SK-MEL-5 (cell line): Measurements from ENCODE around the gene TFPI2. TPM values are rescaled to one million over a fixed set of nuclear protein-coding genes. Genes with fewer than 3 reads are reported as not detected.
A peak's percentile ranks its signal among the peaks of the same experiment; 100 is the strongest.
"Not testable (repeated sequence)": the region's sequence is repeated elsewhere in the genome, so short reads cannot be mapped to it uniquely, and the experiment has no call there.

Experiments used
- DNase-seq: peaks from one replicate; pipeline ENCODE4 v3.0.0-alpha.2; 2016; ENCODE audit warnings: low read depth, low spot score
- in situ Hi-C: cut with HindIII; loops from 2 replicates; pipeline ENCODE4 v1.10.0; 2016; ENCODE audit warnings: low sequenced_read_pairs, high pct_unique_total_duplicates, low pct_unique_long_range_greater_than_20kb
- polyA plus RNA-seq, 2 experiments: library from polyadenylated mRNA; depleted of rRNA; stranded (reverse); fragments of >200 nt; gene quantifications; 2 replicates each; pipeline ENCODE4 v1.2.3, GENCODE V29; 2015
- total RNA-seq: library from RNA; depleted of rRNA; stranded (reverse); fragments of >200 nt; shearing (Covaris generic); gene quantifications from 2 replicates; pipeline ENCODE4 v1.2.3, GENCODE V29; 2014; rRNA removed

Gene TFPI2
- 13.5 and 14.1 TPM in 2 replicates for total RNA-seq
- 8.1 and 13.6 TPM in 2 replicates for polyA plus RNA-seq (2015; cell fraction: cytosol; rRNA removed)
- 2.8 and 7.2 TPM in 2 replicates for polyA plus RNA-seq (2015; cell fraction: nucleus; rRNA removed)

DNA sequence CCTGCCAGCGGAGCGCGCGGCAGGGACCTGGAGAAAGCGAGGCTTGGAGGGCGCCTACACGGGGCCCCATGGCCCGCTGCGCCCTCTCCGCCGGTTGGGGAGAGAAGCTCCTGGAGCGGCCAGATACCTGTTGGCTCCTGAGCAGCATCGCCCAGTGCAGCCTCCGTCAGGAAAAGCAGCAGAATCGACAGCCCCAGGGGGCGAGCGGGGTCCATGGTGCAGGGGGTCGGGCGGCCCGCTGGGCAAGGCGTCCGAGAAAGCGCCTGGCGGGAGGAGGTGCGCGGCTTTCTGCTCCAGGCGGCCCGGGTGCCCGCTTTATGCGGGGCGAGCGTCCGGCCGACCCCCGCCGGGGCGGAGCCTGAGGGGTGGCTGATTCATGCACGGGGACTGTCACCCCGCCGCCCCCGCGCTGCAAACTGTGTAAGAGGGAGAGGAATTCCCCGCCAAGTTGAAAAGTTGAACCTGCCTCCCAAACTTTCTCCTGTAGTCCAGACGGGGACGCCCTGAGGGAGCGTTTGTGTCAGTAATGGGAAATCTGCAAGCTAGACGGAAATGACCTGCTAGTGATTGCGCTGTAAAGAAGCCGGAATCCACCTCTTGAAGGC lies at the start of gene TFPI2:
Gene TFPI2, minus strand, starts transcription at position 290 of the 605 bp plus-strand sequence. Its CDS starts 75 bp downstream, at position 215.
- DNase-seq, result no peak
- in situ Hi-C loops, result no loop called here

- DNase-seq, result no peak
- in situ Hi-C loops, result no loop called here
Measured at GRCh38 chr7:93938293-93938692, 47.7 kb upstream of the TFPI2 start.

GRCh38 chr7:93937818-93938217 lies 47.3 kb upstream of the TFPI2 start:
- in situ Hi-C loops, result no loop called here
- no peak for DNase-seq

DNA sequence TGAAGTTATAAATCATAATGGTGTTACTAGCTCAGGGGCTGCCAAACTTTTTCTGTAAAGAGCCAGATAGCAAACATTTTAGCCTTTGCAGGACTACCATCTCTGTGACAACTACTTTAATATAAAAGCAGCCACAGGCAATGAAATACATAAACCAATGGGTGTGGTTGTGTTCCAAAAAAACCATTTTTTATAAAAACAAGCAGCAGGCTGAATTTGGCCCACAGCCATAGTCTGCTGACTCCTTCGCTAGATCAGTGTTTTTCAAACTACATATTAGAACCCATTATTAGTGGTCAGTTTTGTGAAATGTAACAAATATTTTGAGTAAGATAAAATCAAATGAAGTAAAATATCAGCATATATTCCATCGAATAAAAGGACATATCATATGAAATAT lies 44.5 kb upstream of the TFPI2 start:
- DNase-seq, result no peak
- in situ Hi-C loops, result no loop called here

- DNase-seq, result no peak
- in situ Hi-C loops, result no loop called here
Measured at GRCh38 chr7:93933156-93933555, 42.6 kb upstream of the TFPI2 start.

GRCh38 chr7:93931655-93932054 lies 41.1 kb upstream of the TFPI2 start:
- no peak for DNase-seq
- in situ Hi-C loops, result no loop called here

GRCh38 chr7:93927585-93927984 lies 37.0 kb upstream of the TFPI2 start:
- no peak for DNase-seq
- in situ Hi-C loops, result no loop called here

DNA sequence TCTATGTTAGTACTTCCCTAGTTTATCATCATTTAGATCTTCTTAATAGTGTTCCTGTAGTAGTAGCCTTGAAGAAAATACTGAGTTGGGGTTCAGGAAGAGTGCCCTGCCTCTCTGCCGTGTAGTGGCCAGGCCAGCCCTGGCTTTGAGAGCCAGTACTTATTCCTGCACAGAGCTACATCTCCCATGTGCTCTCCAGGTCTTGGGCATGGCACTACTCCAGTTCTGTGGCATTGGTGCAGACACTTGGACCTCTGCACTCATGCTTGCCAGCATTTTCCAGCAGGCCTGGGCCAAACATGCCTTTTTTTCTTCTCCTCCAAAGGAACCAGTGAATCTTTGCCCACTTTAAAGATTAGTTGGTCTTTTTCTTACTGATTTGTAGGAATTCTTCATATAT lies 36.2 kb upstream of the TFPI2 start:
- no peak for DNase-seq
- in situ Hi-C loops, result no loop called here

DNA sequence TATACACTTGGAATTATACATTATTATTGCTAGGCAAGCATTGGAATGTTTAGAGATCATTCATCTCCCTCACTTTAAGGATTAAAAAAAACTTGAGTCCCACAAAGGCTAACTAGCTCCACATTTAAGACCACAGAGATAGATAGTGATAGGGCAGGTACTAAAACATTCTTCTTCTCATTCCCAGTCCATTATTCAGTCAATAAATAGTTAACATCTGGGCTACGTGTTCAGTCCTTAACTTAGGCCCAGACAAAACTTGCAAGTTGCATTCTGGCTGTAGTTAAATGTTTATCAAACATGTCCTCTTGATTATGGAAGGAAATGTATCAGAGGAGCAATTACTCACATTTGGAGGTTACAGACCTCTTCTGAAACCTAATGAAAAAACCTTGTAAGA lies 33.4 kb upstream of the TFPI2 start:
- no peak for DNase-seq
- in situ Hi-C loops, result no loop called here

- in situ Hi-C loops, result no loop called here
- peak; percentile 31 for DNase-seq
Measured at GRCh38 chr7:93923296-93923695, 32.7 kb upstream of the TFPI2 start.

DNA sequence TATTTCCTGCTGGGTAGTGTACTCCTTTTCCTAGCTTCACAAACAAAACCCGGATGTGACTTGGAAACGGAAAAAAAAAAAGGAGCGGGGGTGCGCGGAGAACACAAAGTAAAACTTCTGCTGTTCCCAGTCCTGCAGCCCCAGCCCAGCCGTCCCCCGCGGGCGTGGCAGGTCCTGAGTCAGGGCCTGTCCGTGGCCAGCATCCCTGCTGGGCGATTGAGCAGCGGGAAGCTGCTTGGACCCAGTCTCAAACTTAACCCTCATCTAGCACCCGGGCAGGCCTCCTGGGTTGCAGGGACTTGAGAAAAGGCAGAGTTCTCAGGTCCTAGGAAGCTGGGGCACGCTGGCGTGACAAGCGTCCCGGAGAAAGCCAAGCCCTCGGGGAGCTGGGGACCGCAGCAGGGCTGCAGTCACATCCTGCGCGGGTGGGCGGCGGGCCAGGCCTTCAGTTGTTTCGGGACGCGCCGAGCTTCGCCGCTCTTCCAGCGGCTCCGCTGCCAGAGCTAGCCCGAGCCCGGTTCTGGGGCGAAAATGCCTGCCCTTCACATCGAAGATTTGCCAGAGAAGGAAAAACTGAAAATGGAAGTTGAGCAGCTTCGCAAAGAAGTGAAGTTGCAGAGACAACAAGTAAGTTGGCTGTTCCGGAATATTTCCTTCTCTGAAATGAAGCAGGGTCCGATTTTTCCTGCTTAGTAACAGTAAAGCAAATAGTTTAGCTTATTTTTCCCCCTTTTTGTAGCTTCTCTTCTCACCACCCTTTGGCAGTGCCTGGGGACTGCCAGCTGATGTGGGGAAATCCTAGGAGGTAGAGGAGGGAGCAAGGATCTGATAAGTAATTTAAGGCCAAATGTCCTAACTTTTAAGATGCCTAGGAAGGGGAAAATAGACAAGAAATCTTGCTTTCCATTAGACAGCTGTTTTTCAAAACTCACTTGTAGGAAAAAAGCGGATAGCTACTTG lies 31.3 kb upstream of the TFPI2 start, which contains the start of gene GNG11:
Gene GNG11, plus strand, starts transcription at position 129 of the 960 bp plus-strand sequence. Its CDS starts 403 bp downstream, at position 532.
- peak; percentile 81 for DNase-seq
- in situ Hi-C loops, result no loop called here

DNA sequence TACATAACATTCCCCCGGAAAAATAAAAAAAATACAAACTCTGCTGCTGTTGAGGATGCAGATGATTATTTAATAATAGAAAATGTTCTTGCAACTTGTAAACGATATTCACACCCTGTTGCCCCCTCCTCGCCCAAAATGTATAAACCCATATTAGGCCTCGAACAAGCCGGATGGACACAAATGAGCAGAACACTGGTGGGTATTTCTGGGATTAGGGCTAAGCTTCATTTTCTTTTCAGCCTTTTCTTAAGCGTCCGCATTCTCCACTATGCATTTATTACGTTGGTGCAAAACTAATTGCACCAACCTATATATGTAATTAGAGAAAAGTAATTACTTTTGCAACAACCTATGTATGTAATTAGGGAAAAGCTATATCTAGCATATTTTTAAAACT lies 30.6 kb upstream of the TFPI2 start:
- in situ Hi-C loops, result no loop called here
- DNase-seq, result peak; percentile 43

DNA sequence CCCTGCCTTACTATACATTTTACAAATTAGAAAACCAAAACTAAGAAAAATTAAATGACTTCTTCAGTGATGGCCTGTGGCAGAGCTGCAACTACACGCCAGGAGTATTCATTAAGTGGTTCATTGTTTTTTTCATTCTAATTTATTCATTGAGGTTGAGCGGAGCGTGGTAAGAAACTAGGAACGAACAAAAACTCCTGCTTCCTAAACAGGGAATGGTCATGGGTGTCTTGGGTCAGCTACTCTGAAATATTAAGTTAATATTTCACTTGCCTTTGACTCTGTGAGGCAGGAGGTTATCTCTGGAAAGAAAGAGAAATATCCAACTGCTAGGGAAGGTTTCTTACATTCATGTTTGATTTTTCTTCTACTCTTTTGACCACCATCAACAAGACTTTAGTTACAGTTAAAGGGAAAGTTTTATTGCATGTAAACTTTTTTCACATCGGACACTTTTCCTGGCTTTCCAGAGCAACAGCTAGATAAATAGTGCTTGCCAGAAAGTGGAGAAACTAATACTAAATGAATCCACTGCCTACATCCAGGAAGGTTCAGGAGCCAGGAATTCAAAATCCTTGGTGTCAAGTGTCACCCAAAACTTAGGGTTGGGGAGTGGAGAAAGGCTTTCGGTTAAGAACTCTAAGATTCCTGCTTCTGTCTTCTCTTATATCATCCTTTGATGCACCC lies 30.1 kb upstream of the TFPI2 start:
- DNase-seq, result peak; percentile 60
- in situ Hi-C loops, result no loop called here

DNA sequence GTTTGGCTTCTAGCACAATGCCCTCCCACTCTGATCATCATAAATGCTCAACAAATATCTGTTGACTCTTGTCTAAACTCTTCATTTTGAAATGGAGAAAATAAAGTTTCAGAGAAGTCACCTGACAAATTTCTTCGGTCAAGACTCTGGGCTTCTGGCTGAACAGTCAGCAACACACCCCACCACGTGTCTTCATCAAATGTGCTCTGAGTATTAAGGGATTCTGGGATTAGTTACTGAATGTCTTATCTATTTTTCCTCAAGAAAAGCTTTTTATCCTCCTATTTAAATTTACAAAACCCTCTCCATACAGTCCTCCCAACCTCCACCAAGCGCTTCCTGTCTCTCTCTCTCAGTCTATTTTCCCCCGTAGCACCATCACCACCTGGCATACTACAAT lies 25.8 kb upstream of the TFPI2 start:
- DNase-seq, in situ Hi-C loops: not testable (repeated sequence)

GRCh38 chr7:93915888-93916287 lies 25.3 kb upstream of the TFPI2 start:
- DNase-seq, in situ Hi-C loops: not testable (repeated sequence)

- in situ Hi-C loops, DNase-seq: not testable (repeated sequence)
Measured at GRCh38 chr7:93915206-93915842, 24.8 kb upstream of the TFPI2 start.

DNA sequence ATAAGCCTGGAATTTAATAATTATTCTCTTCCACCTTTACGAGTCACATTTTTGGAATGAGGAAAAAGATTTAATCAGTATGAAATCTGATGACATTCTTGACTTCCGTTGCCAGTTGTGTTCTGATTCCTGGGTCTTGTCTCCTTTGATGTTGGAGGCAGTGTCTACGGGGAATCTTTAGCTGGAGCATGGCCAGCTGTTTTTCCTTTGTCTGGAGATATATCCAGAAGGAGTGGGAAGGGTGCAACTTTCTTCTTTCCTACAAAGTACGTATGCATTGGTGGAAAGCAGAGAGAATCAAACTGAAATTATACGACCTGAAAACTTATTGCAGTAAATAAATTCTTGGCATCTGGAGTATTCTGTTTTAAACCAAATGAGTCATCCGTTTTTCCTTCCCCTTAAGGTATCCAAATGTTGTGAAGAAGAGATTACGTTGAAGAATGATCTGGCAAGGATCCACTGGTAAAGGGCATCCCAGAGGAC lies 24.1 kb upstream of the TFPI2 start:
- peak; percentile 83 for DNase-seq
- in situ Hi-C loops, result no loop called here
